HG03066 (cell line): ENCODE results near the gene ZNF438.

Experiments
- ATAC-seq: cut with Tn5 transposase; IDR thresholded peaks from one replicate; pipeline ENCODE4 v1.9.1; 2021; ENCODE audit warnings: low read depth; ENCODE audit not compliant: unreplicated experiment

The ZNF438 gene

DNA sequence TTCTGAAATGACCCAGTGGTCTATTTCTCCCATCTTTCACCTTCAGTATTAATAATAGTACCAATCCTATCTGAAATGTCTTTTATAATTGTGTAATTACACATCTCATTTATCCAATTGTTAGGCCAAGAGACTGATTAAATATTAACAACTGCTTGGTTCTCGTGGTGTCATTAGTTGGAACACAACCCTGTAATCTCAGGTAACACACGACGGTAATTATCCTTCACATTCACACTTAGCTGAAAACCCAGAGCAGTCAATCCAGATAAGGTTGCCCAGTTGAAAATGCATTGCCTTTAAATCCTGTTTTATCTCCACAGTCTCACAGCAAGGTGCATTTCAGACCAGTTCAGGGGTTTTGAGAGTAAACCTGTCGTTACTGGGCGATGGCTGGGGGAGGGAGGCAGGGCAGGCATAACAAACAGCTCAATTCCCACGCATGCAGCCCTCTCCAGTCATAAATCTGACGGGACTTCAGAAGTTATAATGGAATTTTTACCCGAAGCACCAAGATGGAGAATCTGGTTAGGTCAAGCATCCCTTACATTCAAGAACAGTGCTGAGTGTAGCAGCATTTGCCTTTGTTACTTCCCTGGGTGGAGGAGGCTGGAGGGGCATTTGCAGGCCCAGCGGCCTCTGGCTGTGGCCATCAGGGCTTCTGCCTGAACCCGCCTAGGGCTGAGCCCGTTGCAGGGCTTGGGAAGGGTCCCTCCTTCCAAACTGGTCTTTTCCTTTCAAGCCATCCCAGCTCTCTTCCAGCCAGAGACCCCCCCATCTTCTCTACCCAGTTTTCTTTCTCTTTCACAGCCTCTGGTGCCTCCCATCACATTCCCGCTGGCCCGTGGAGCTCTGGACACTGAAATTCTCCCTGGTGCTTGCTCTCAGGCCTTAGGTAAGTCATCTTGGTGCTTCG is 201.1 kb downstream of the ZNF438 start:
- no peak for ATAC-seq

DNA sequence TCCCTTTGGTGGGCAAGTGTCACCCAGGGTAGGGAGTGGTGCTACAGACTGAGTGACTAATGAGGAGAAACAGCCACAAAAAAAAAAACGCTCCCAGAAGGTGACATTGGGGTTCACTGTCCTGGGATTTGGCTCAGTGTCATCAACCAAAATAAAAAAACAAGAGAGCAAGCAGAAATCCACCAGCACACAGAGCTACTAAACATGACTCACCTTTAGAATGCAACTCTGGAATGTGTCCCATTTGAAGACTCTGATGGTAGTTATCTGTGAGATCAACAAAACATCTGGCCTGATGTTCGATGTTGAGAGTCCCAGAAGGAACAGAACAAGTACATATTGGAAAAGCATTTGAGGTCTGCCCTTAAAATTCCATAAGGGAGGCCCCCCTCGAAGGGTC is 201.8 kb downstream of the ZNF438 start:
- ATAC-seq = no peak

DNA sequence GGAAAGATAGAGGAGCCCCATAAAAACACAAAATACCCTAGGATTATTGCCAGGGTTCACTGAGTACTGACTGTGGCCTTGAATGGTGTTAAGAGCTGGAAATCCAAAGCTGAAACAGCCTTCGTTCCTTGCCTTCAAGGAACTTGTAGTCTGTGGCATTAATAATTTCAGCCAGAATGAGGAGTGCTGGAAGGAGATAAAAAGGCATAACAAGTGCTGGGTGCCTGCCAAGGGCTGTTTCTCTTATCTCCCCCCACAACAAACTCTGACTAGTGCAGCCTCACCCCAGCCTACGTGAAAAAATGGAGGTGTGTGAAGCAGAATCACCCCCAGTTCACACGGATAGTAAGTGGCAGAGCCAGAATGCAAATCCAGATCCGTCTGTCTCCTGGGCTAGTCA is 203.0 kb downstream of the ZNF438 start:
- ATAC-seq = no peak

DNA sequence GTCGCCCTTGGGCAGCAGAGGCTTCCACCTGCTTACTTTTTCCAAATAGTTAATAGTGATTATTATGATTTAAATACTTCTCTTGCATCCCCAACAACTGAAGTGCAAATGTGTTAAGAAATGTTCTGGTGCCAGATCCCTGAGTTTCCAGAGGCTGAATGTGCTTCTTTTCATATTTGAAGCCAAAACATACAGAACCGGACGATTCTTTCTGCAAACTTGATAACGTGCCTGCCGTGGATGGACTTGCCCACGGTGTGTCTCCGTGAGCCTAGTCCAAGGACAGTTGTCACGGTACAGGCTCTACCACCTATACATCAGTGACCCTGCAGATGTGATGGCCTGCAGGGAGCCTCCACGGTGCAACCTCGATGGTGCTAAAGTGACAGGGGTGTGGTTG is 203.5 kb downstream of the ZNF438 start:
- ATAC-seq = no peak

DNA sequence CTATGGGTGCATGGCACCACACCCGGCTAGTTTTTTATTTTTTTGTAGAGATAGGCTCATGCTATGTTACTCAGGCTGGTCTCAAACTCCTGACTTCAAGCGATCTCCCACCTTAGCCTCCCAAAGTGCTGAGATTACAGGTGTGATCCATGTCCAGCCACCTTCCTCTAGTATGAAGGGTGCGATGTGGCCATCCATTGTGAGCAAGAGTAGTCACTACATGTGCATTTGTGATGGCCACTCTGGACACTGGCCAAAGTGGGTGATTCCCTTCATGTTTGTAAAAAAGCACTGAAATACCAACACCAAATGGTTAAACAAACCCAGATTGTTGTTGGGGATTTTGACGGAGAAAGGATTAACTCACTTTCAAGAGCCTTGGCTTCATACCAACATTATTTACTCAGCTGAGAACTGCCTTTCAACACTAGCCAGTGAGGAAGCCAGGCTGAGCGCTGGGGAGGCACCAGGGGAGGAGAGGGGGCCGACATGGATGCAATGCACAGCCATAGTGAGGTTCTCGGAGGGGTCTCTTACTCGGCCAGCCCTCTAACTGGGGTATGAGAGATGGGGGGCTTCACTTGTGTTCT is 204.0 kb downstream of the ZNF438 start:
- no peak for ATAC-seq

DNA sequence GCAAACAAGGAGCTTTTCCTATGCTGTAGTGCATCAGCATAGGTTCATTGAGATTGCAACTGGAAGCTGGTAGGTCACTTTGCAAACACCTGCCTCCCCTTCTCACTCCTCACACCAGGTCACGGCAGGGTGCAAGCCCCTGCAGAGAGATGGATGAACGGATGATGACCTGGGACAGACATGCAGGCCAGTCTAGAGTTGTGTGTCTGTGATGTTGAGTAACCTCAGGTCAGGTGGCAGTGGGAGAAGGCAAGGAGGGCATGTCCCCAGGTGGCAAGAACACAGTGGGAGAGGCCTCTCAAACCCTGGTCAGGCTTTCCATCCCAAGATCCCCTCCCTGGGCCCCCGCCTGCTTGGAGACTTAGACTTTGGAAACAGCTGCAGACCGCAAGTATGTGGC is 205.0 kb downstream of the ZNF438 start:
- ATAC-seq = no peak

DNA sequence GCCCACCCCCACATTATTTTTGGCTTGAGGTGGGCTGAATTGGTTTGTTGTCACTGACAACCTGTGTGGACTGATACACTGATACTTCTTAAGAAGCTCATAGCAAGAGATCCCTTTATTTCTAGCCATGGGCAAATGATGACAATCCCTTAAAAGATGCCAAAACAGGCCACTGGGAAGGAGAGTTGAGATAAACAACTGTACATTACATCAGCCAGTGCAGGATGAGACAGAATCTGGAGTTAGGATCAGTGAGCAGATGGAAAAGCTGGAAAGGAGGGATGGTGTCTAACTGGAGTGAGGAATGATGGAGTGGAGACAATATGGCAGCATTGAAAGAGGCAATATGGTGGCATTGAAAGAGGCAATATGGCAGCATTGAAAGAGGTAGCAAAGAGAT is 206.2 kb downstream of the ZNF438 start:
- ATAC-seq = no peak

DNA sequence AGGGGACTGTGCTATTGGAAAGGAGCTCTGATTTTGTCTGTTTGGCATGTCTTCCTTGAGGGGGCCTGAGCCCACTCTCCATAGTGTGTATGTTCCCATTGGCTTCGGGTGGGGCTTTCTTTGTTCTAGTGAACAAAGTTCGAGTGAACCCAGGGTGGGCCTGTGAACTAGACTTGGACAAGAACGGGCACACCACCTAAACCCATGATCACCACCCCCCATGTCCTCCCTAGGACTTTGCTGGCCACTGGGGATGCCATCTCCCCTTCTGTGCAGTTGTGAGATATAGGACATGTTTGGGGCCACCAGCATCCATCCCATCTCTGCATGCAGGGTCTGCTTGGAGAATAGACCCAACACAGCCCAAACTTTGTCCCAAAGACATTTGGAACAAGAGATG is 206.6 kb downstream of the ZNF438 start:
- ATAC-seq = no peak

DNA sequence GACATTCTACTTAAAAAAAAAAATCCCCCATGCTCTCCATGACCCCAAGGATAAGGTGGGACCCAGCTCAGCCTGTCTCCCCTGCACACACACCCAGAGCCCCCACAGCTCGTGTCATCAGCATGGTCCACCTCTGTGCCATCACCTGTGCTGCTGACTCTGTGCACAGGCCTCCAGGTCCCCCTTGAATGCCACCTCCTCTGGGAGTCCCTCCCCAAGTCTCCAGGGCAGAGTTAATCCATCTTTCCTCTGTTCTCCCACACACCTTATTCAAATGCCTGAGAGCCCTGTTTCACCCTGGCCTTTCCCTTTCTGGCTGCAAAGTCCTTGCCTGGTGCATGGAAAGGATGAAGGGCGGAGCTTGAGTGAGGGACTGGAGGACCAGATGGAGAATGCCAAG is 208.0 kb downstream of the ZNF438 start:
- ATAC-seq = no peak

DNA sequence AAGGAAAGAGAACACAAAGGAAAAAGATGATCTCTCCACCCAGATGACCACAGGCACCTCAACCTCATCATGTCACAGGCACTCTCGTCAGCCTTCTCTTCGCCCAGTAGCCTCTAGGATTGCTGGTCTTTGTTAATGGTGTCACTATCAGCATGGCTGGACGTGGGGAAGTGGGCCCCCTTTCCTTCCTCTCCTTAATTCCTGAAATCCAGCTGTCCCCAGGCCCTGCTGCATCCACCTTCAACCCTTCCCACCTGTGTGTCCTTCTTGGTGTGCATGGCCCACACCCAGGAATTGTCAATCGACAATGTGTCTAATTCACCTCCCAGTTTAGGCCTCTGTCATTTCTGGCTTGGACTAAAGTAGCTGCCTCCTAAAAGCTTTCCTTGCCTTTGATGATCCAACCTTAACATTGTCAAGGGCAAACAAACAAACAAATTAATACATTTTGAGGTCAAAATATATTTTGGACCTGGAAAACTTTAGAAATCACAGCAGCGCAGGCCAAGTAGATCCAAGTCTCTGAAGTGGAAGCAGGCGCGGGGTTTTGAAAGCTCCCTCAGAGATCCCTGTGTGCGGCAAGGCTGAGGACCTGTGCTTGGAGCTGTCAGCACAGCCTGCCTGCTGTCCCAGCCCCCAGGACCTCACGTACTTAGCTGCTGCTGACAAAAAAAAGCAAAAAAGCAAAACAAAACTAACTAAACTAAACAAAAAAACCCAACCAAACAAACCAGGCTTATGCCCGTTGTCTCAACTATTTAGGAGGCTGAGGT is 208.8 kb downstream of the ZNF438 start:
- no peak for ATAC-seq

DNA sequence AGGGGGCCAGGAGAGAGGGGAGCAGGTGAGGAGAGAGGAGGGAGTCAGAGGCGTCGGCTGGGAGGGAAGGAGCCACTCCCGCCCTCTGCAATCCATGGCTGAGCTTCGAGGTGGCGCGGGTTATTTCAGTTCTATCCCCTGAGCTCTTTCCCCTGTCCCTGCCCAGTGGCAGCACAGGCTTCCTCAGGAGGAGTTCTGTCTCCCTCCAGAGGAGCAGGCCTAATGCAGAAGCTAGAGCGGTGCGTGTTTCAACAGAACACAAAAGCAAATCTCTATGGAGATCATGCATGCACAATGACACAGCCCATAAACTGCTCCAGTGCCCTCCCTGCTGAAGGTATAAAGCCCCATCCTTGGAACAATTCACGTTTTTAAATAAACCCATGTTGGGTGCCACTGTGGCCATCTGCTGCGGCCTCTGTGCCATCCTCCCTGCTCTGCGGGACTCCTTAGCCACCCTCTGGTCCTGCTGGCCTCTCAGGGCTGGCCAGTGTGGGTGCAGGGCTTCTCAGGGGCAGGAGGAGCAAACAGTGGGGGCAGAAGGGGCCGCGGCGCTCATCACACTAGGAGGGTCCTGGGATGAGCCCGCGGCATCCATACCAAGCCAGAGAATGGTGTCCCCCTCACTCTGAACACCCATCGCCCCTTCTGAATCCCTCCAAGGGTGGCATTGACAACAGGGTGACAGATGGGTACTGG is 209.5 kb downstream of the ZNF438 start:
- ATAC-seq = no peak

DNA sequence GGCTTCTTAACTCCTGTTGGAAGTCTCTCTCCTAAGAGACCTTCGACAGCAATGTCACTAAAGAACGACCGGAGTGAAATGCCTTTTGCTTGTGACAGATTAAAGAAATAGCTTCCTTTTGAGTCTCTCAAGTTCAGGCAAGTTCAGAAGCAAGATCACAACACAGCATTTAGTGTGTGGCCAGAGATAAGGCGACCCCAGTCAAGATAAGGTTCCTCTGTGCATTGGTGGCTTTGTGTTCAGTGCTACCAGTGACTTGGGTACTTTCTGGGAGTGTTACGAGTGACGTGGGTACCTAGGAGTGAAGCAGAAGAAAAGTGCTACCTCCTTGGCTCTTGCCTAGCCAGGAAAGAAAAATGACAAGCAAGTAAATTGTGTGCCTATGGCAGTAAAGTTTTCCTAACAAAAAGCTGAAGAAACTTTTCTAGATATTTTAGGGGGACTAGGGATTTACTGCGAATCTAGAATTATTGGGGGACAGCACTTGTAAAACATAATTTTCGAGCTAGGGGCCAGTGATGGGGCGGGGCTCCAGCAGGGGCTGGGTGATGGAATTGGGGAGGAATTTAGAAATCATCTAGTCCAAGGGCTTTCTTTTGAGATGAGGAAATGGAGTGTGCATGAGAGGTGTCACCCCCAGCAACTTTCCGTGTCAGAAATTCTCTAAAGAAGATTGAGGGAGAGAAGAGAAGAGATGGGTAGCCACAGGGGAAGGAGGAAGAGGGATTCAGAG is 210.2 kb downstream of the ZNF438 start:
- ATAC-seq = no peak

DNA sequence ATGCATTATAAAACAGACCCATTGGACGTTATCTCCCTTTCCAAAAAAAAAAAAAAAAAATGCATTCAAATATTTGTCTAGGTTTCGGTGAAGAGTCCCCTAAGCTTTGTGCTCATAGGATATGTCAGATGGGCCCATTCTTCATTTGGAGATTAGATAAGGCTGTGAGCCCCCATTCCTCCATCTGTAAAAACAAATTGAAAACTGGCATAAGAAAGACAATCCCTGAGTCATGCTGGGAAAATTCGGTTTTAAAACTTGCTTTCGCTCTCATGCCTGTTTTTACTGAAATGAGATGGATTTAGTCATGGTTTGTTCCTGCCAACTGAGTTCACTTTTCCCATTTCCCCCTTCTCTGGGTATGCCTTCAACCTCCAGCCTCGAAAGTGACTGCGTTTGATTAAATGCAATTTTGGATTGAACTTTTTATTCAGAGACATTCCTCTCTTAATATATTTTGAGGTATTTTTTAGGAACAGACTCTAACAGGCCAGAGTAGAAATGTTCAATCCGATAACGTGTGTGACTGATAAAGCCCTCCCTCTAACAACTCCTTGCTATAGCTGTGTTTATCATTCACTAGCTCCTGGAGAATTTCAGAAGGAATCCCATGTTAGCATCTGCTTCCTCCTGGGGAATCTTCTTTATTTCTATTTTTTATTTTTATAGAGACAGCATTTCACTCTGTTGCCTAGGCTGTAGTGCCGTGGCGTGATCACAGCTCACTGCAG is 211.2 kb downstream of the ZNF438 start:
- ATAC-seq = no peak

DNA sequence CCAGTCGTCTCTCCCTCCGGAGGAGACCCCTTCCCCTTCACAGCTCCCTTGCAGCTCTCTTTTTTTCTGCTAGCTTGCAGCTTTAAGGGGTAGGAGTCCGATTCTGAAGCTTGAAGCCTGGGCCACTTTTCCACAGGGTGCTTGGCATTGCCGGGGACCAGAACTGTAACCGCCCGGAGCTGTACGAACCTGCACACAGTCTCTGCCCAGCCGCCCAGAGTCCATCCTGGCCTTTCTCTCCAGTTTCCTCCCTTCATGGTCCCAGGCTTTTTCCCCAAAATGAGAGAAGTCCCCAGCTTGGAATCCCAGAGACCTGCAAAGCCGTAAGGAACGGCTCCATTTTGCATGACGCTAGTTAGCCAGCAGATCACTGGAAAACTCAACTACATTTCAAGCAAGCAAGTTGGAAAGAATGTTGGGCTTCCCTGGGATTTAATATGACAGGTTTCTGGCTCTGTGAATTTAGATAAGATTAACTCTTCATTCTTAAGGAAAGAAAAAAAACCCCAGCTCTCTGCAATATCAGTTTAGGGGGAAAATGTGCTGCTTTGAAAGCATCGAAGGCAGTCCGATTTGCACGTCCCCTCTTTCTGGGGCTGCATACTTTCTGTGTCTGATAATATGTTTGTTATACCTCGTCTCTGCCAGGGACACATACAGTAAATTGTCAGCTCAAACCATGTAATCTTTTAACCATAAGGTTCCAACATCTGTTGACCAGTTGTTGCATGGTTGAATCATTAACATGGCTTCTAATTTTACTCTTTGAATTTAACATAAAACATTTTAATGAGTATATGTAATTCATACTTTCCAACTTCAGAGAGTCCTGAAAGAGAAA is 212.1 kb downstream of the ZNF438 start:
- no peak for ATAC-seq

DNA sequence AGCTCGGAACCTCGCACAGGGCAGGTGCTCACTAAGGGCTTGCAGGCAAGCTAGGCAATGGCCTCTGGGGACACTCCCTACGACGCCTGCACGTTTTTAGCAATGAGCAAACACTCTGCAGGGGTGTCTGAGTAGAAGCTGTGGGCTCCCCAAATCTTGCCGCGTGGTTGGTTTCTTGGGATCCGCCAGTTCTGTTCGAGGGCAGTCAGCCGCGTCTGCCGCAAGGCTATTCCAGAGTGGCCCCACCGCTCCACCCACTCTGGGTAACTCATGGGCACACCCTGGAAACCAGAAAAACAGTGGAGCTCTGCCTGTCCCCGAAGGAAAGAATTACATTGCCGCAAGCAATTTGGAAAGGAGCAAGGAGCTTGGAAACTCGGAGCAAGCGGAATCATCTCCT is 212.8 kb downstream of the ZNF438 start:
- ATAC-seq = no peak

DNA sequence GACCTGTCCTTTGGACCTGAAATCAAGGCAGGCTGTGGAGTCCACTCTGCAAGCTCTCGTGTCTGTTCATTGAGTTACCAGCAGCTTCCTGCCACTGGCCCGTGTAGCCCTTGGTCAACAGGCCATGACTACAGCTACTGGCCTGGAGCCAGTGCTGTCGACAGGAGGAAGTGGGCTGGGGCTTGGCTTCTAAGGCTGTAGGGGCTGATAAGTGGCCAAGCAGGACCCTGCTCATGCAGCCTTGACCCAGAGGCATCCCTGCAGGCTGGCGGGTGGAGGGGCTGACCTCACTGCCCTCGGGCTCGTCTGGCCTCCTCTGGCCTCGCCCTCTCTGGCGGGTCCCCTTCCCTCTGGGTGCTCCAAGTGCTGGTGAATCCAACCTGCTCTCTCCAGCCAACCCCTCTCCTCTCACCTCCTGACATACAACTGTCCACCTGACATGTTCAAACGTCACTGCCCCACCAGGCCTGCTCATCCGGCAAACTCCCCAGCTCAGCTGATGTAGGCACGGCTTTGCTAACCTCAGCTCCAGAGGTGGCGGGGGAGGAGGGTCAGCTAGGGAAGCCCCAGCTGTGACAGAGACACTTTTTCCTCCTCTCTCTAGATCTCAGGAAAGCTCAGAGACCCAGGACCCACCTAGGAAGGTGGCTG is 213.5 kb downstream of the ZNF438 start:
- ATAC-seq = no peak

DNA sequence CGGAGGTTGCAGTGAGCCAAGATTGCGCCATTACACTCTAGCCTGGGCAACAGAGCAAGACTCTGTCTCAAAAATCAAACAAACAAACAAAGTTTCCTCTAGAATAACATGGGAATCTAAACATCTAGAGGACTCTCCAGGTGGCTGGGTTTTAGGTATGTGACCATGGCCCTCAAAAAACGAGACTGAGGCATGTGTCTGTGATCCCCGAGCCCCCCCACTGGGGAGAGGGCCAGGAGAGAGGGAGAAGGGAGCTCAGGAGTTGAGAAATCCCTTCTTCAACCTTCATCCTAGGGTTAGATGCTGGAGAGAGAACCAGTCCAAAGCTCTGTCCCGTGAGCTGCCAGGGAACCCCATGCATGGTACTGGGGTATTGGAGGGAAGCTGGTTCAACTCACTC is 214.1 kb downstream of the ZNF438 start:
- ATAC-seq = no peak

DNA sequence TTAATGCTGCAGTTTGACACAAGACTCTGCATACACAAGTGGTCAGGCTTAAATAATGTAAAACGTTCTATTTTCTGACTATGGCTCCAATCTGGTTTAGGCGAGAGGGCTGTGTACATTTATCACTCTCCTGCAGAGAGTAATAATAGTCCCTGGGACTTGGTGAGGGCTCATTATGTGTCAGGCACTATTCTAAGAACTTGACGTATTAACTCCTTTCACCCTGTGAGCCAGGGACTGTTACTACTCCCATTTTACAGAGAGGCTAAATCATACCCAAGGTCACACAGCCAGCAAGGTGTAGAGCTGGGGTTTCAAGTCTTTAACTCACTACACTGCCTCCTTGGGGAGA is 214.9 kb downstream of the ZNF438 start:
- no peak for ATAC-seq
